HepG2 (cell line): Measurements from ENCODE around the gene MBD4. TPM values are rescaled to one million over a fixed set of nuclear protein-coding genes. Genes with fewer than 3 reads are reported as not detected.

ENCODE experiments used
- ADNP ChIP-seq: sonication (generic); formaldehyde crosslinking; IDR thresholded peaks from 2 replicates; pipeline ENCODE4 v1.4.0; 2020; ENCODE audit warnings: missing genetic modification reagents
- ARID3A ChIP-seq: IDR thresholded peaks from 2 replicates; pipeline ENCODE4 v1.6.1; 2012; ENCODE audit warnings: low read depth, low read length, improper control_type of control experiment
- BATF2 ChIP-seq: sonication (generic); formaldehyde crosslinking; IDR thresholded peaks from 2 replicates; pipeline ENCODE4 v1.8.0; 2022; ENCODE audit warnings: mild to moderate bottlenecking, missing genetic modification reagents, moderate library complexity
- CERS6 ChIP-seq: sonication (generic); formaldehyde crosslinking; IDR thresholded peaks from 2 replicates; pipeline ENCODE4 v1.5.0; 2020; ENCODE audit warnings: missing genetic modification reagents
- ELF3 ChIP-seq: IDR thresholded peaks from 2 replicates; pipeline ENCODE4 v1.6.1; 2016; ENCODE audit warnings: missing genetic modification reagents, missing compliant biosample characterization
- ETV6 ChIP-seq: sonication (generic); formaldehyde crosslinking; conservative IDR thresholded peaks from 2 replicates; pipeline ENCODE4 v1.4.0; 2020; ENCODE audit warnings: missing genetic modification reagents
- GFI1 ChIP-seq: sonication (generic); formaldehyde crosslinking; IDR thresholded peaks from 2 replicates; pipeline ENCODE4 v1.5.0; 2020; ENCODE audit warnings: missing genetic modification reagents, mild to moderate bottlenecking, borderline replicate concordance
- HMGXB3 ChIP-seq: sonication (generic); formaldehyde crosslinking; IDR thresholded peaks from 2 replicates; pipeline ENCODE4 v1.4.0; 2020; ENCODE audit warnings: missing genetic modification reagents, borderline replicate concordance
- KDM5B ChIP-seq: sonication (generic); formaldehyde crosslinking; IDR thresholded peaks from 2 replicates; pipeline ENCODE4 v1.4.0; 2020; ENCODE audit warnings: missing genetic modification reagents, mild to moderate bottlenecking, borderline replicate concordance
- MEF2D ChIP-seq: sonication (generic); formaldehyde crosslinking; IDR thresholded peaks from 2 replicates; pipeline ENCODE4 v1.5.1; 2020; ENCODE audit warnings: mild to moderate bottlenecking, missing genetic modification reagents
- NCOA5 ChIP-seq: sonication (generic); formaldehyde crosslinking; IDR thresholded peaks from 2 replicates; pipeline ENCODE4 v1.4.0; 2020; ENCODE audit warnings: missing genetic modification reagents
- NFYB ChIP-seq: sonication (generic); formaldehyde crosslinking; IDR thresholded peaks from 2 replicates; pipeline ENCODE4 v1.4.0; 2020; ENCODE audit warnings: missing genetic modification reagents
- PAX8 ChIP-seq: sonication (generic); formaldehyde crosslinking; IDR thresholded peaks from 2 replicates; pipeline ENCODE4 v1.8.0; 2022; ENCODE audit warnings: mild to moderate bottlenecking, missing genetic modification reagents, borderline replicate concordance
- SOX6 ChIP-seq, 2 experiments: fragments of 450-650 bp in 1 of 2; sonication (generic) in 1 of 2; formaldehyde crosslinking in 1 of 2; IDR thresholded peaks; 2 replicates each; pipeline versions ENCODE4 v1.4.0 to v1.6.1; 2017 to 2020; ENCODE audit warnings: antibody characterized with exemption in 1 of 2, mild to moderate bottlenecking in 1 of 2, missing genetic modification reagents in 1 of 2
- TCF7L2 ChIP-seq: IDR thresholded peaks from 2 replicates; pipeline ENCODE4 v1.6.1; 2011; ENCODE audit warnings: mild to moderate bottlenecking, low read depth, low read length, moderate library complexity
- TOE1 ChIP-seq: sonication (generic); formaldehyde crosslinking; IDR thresholded peaks from 2 replicates; pipeline ENCODE4 v1.4.0; 2020; ENCODE audit warnings: mild to moderate bottlenecking, missing genetic modification reagents
- ZFAT ChIP-seq: sonication (generic); formaldehyde crosslinking; conservative IDR thresholded peaks from 2 replicates; pipeline ENCODE4 v1.8.1; 2023; ENCODE audit warnings: missing genetic modification reagents, inconsistent platforms
- ZFY ChIP-seq: sonication (generic); formaldehyde crosslinking; IDR thresholded peaks from 2 replicates; pipeline ENCODE4 v1.4.0; 2020; ENCODE audit warnings: missing genetic modification reagents
- ZMYM3 ChIP-seq: sonication (generic); formaldehyde crosslinking; IDR thresholded peaks from 2 replicates; pipeline ENCODE4 v1.5.1; 2020; ENCODE audit warnings: mild to moderate bottlenecking, missing genetic modification reagents
- ZNF253 ChIP-seq: sonication (generic); formaldehyde crosslinking; IDR thresholded peaks from 2 replicates; pipeline ENCODE4 v1.8.0; 2022; ENCODE audit warnings: mild to moderate bottlenecking, missing genetic modification reagents, borderline replicate concordance
- ZNF737 ChIP-seq: sonication (generic); formaldehyde crosslinking; IDR thresholded peaks from 2 replicates; pipeline ENCODE4 v1.5.0; 2020; ENCODE audit warnings: missing genetic modification reagents, mild to moderate bottlenecking, borderline replicate concordance
- ZSCAN30 ChIP-seq: sonication (generic); formaldehyde crosslinking; IDR thresholded peaks from 2 replicates; pipeline ENCODE4 v1.5.0; 2020; ENCODE audit warnings: mild to moderate bottlenecking, missing genetic modification reagents
- polyA plus RNA-seq, 8 experiments: library from polyadenylated mRNA; depleted of rRNA in 3 of 8; stranded (reverse) in 7 of 8; unstranded in 1 of 8; fragments of >200 nt; fragmentation: Illumina TruSeq in 4 of 8; extraction: Trizol in 4 of 8; gene quantifications; 2 replicates each; pipeline versions ENCODE4 v1.2.1 to v1.2.3, GENCODE V29; 2011 to 2016; ENCODE audit warnings: low read depth in 4 of 8, missing spikeins in 1 of 8, mixed read lengths in 1 of 8; ENCODE audit not compliant: insufficient read depth in 1 of 8
- total RNA-seq, 5 experiments: library from RNA; depleted of rRNA; stranded (reverse); fragments of >200 nt; fragmentation: Illumina TruSeq; extraction: Trizol; gene quantifications; 2 replicates each; pipeline ENCODE4 v1.2.3, GENCODE V29; 2016; ENCODE audit warnings: low read depth in 1 of 5

MBD4 gene
- total and polyA plus RNA-seq, 2 of the 13 experiments (the other 11 are each of a cell fraction or from before 2014, with no cell fraction given) = 14.9 to 25.3 TPM

- TF ChIP-seq ZMYM3 (CRISPR knock-in tag) (peak; percentile 58; the same call in 1 of the 2 replicates), TOE1 (CRISPR knock-in tag) (no peak), ZFAT (CRISPR knock-in tag) (no peak), ETV6 (no peak), PAX8 (no peak), ADNP (CRISPR knock-in tag) (no peak), MEF2D (CRISPR knock-in tag) (peak; percentile 45; the same call in 1 of the 2 replicates), ELF3 (CRISPR knock-in tag) (no peak), HMGXB3 (CRISPR knock-in tag) (no peak), ZNF737 (CRISPR knock-in tag) (no peak), ZNF253 (CRISPR knock-in tag) (no peak), SOX6 (IDR thresholded peaks at IDR 0.05) (no peak), SOX6 (CRISPR knock-in tag; IDR thresholded peaks at IDR 0.05) (peak; percentile 53; the same call in 1 of the 2 replicates), NCOA5 (CRISPR knock-in tag) (no peak), ZFY (CRISPR knock-in tag) (no peak), NFYB (CRISPR knock-in tag) (no peak), CERS6 (CRISPR knock-in tag) (no peak), ARID3A (no peak), BATF2 (CRISPR knock-in tag) (no peak), TCF7L2 (no peak), GFI1 (no peak), KDM5B (CRISPR knock-in tag) (no peak), ZSCAN30 (CRISPR knock-in tag) (no peak)
Observed at GRCh38 chr3:129418041-129418973, 21.4 kb downstream of the MBD4 start (continued).
